Measurements from ENCODE around the gene CCDC8.
"Not testable (repeated sequence)": the region's sequence is repeated elsewhere in the genome, so short reads cannot be mapped to it uniquely, and the experiment has no call there.

Gene CCDC8

DNA sequence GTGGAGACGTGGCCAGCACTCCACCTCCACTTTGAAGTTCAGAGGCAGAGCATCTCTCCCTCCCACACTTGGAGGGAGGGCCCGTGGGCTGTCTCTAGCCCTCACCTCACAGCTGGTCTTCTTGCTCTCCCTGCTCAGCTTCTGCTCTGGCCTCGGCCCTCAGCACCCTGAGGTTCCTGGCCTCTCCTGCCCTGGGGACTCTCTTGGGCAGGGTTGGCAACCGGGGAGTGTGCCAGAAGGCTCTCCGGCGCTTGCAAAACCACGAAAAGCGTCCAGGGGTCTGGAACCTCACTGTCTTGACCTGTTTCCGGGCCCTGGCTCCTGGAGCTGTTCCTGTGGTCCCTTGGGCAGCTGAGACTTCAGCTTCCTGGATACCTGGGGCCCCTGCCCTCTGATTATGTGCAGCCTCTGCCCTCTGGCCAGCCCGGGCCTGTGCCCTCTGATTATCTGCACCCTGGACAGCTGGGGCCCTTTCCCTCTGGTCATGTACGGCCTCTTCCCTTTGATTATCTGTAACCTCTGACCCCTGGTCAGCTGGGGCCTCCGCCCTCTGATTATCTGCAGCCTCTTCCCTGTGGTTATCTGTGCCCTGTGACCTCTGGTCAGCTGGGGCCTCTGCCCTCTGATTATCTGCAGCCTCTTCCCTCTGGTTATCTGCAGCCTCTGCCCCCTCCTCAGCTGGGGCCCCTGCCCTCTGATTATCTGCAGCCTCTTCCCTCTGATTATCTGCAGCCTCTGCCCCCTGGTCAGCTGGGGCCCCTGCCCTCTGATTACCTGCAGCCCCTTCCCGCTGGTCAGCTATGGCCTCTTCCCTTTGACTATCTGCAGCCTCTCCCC lies 2.1 kb downstream of the CCDC8 start:
- Histone ChIP-seq H3K9me3 (replicated peaks; ENCODE audit: low read length) (no peaks in the 10 kb centered on the region), H3K36me3 (ENCODE audit: insufficient read depth, low read length) (no peaks in the 10 kb centered on the region), H3K27me3 (ENCODE audit: control insufficient read depth, insufficient read depth, low read length) (peaks cover 7% of the 10 kb centered on the region), H3K4me1 (ENCODE audit: control insufficient read depth, insufficient read depth, low read length) (peaks cover 40% of the 10 kb centered on the region), H3K9ac (ENCODE audit: low read depth, low read length) (peak overlapping the region; percentile 80), H3K4me3 (ENCODE audit: low read length) (peak overlapping the region; percentile 63), H3K4me2 (ENCODE audit: low read length) (peak overlapping the region; percentile 79)

DNA sequence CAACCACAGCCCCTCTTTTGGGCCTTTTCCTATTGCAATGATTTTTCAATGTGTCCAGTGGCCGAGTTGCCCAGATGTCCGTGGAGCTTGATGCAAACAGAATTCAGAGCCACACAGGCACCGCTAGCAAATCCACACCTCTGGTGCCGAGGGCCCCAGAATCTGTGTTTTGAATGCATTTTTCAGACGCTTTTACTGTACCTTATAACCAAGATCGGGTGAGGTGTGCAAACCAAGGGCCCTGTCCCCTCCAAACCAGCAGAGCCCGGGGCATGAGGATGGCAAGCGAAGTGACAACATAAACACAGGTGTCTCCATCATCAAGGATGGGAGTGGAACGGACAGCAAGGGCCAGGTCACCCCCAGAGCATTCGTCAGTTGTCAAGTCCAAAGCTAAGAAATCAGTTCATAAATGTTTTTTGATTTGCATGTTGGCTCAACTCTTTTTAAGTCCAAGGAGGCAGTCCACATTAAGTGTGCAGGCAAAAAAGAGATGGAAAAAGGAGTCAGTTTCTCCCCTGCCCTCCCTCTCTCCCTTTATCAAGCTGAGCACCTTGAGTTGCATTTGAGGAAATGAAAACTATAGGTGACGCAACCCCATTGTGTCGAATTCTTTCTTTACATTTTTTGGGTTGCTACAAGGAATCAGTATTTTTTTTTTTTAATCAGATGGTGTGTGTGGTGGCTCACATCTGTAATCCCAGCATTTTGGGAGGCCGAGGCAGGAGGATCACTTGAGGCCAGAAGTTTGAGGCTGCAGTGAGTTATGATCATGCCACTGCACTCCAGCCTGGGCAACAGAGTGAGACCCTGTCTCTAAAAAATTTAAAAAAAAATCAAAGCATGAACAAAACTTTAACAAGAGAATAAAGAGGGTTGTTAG lies 2.9 kb downstream of the CCDC8 start:
- Histone ChIP-seq H3K4me1 (ENCODE audit: control insufficient read depth, insufficient read depth, low read length) (peaks cover 36% of the 10 kb centered on the region), H3K4me3 (ENCODE audit: low read length) (peak overlapping the region; percentile 63), H3K9me3 (replicated peaks; ENCODE audit: low read length) (no peaks in the 10 kb centered on the region), H3K36me3 (ENCODE audit: insufficient read depth, low read length) (no peaks in the 10 kb centered on the region), H3K27me3 (ENCODE audit: control insufficient read depth, insufficient read depth, low read length) (peaks cover 7% of the 10 kb centered on the region), H3K4me2 (ENCODE audit: low read length) (peak overlapping the region; percentile 79), H3K9ac (ENCODE audit: low read depth, low read length) (no peak overlapping the region)

DNA sequence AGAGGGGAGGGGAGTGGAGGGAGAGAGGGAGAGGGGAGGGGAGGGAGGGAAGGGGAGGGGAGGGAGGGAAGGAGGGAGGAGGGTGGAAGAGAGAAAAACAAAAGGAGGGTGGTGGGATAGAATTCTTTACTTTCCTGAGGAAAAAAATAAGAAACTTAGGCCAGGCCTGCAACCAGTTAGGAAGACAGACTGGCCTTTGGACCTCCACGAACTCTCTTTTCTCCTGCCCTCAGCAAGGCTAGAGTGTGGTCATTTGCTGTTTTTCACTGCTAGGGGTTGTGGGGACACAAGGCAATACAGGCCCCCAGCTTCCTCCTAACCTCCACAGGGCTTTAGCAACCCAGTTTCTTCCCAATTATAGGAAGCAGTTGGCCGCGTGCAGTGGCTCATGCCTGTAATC lies 4.2 kb downstream of the CCDC8 start:
- no peak overlapping the region for H3K4me2 ChIP-seq (ENCODE audit: low read length)
- H3K4me3 ChIP-seq (ENCODE audit: low read length) = no peak overlapping the region
- no peaks in the 10 kb centered on the region for H3K9me3 ChIP-seq (replicated peaks; ENCODE audit: low read length)
- H3K27me3 ChIP-seq (ENCODE audit: control insufficient read depth, insufficient read depth, low read length) = peaks cover 7% of the 10 kb centered on the region
- H3K4me1 ChIP-seq (ENCODE audit: control insufficient read depth, insufficient read depth, low read length) = peaks cover 44% of the 10 kb centered on the region
- H3K36me3 ChIP-seq (ENCODE audit: insufficient read depth, low read length) = no peaks in the 10 kb centered on the region
- no peak overlapping the region for H3K9ac ChIP-seq (ENCODE audit: low read depth, low read length)

DNA sequence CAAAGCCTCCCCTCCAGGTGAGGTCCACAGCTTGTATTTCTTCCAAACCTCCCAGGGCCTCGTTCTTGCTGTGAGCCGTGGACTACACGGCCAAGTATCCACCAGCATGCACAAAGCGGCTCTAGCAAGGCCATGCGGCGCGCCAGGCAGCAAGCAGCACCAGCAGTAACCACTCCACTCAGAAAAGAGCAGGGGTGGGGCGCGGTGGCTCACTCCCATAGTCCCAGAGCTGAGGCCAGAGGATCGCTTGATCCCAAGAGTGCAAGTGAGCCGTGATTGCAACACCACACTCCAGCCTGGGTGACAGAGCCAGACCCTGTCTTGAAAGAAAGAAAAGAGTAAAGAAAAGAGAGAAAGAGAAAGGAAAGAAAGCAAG lies 4.7 kb downstream of the CCDC8 start:
- Histone ChIP-seq H3K4me2 (ENCODE audit: low read length) (peak overlapping the region; percentile 38), H3K4me3 (ENCODE audit: low read length) (no peak overlapping the region), H3K4me1 (ENCODE audit: control insufficient read depth, insufficient read depth, low read length) (peaks cover 47% of the 10 kb centered on the region), H3K9me3 (replicated peaks; ENCODE audit: low read length) (no peaks in the 10 kb centered on the region), H3K9ac (ENCODE audit: low read depth, low read length) (no peak overlapping the region), H3K36me3 (ENCODE audit: insufficient read depth, low read length) (no peaks in the 10 kb centered on the region), H3K27me3 (ENCODE audit: control insufficient read depth, insufficient read depth, low read length) (peaks cover 7% of the 10 kb centered on the region)

DNA sequence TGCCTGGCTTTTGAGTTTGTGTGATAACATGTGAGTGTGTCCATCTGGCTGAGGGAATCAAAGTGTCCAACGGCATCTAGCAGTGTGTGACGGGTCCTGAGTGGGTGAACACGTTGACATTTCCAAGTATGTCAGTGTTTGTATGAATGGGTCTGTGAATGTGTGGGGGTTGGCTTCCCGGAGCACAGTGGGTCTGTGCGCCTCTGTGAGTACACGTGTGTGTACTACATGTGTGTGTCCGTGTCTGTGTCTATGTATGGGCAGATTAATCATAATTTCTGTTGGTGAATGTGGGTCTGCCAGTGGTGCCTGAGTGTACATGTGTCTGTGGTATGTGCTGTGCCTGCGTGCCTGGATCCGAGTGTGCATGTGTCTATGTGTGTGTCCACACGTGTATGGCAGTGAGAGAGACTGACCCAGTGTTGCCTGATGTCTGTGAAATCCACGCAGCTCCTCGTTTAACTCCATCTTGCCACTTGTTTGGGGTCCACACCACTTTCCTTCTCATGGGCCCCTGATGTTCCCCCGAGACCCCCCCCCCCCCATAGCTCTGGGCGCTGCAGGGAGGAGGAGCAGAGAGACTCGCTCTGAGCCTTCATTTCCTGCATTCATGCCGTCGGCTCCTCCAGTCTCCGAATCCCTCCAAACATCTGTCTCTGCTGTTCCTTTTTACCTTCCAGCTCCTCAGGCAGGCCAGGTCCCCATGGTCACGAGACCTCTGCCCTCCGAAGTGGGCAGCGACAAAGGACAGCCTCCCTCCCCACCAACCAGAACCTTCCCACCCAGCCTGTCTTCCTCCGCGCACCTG lies 5.3 kb downstream of the CCDC8 start:
- peak overlapping the region; percentile 38 for H3K4me2 ChIP-seq (ENCODE audit: low read length)
- H3K36me3 ChIP-seq (ENCODE audit: insufficient read depth, low read length) = no peaks in the 10 kb centered on the region
- H3K4me3 ChIP-seq (ENCODE audit: low read length) = no peak overlapping the region
- H3K9ac ChIP-seq (ENCODE audit: low read depth, low read length) = no peak overlapping the region
- H3K9me3 ChIP-seq (replicated peaks; ENCODE audit: low read length) = no peaks in the 10 kb centered on the region
- peaks cover 7% of the 10 kb centered on the region for H3K27me3 ChIP-seq (ENCODE audit: control insufficient read depth, insufficient read depth, low read length)
- H3K4me1 ChIP-seq (ENCODE audit: control insufficient read depth, insufficient read depth, low read length) = peaks cover 43% of the 10 kb centered on the region

GRCh38 chr19:46406976-46407375 lies 6.4 kb downstream of the CCDC8 start:
- Histone ChIP-seq H3K9me3 (replicated peaks; ENCODE audit: low read length) (no peaks in the 10 kb centered on the region), H3K36me3 (ENCODE audit: insufficient read depth, low read length) (no peaks in the 10 kb centered on the region), H3K4me2 (ENCODE audit: low read length) (no peak overlapping the region), H3K4me1 (ENCODE audit: control insufficient read depth, insufficient read depth, low read length) (peaks cover 34% of the 10 kb centered on the region), H3K4me3 (ENCODE audit: low read length) (no peak overlapping the region), H3K9ac (ENCODE audit: low read depth, low read length) (no peak overlapping the region), H3K27me3 (ENCODE audit: control insufficient read depth, insufficient read depth, low read length) (peaks cover 7% of the 10 kb centered on the region)

DNA sequence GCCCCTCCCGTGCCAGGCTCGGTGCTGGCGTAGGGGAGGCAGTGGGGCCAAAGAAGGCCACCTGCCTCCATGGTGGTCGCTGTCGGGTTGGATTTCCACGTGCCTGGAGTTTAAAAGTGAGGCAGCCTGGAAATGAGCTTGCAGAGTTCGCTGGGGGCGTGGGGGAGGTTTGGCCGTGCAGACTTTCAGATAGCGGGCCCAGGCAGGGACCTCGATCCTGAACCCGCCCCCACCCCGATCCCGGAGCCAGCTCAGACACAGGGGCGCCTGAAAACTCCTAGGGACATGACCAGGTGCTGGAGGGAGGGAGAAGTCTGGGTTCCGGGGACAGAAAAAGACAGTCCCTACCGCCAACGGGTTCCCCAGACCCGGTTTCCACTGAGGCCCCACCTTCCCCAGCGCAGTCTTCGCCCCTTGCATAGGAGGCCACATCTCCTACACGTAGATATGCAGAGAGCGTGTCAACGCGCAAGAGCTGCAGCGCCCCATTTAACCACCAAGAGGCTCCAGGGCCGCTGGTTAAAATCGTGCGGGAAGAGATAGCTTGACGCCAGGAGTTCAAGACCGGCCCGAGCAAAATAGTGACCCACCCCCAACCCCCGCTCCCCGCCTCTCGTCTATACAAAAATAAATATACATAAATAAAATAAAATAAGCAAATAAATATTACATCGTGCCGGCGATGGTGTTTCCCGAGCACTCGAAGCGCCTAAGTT lies 8.5 kb downstream of the CCDC8 start:
- peaks cover 22% of the 10 kb centered on the region for H3K4me1 ChIP-seq (ENCODE audit: control insufficient read depth, insufficient read depth, low read length)
- H3K4me3 ChIP-seq (ENCODE audit: low read length) = peak overlapping the region; percentile 69
- H3K9ac ChIP-seq (ENCODE audit: low read depth, low read length) = peak overlapping the region; percentile 71
- H3K27me3 ChIP-seq (ENCODE audit: control insufficient read depth, insufficient read depth, low read length) = peaks cover 4% of the 10 kb centered on the region
- H3K4me2 ChIP-seq (ENCODE audit: low read length) = peak overlapping the region; percentile 90
- no peaks in the 10 kb centered on the region for H3K9me3 ChIP-seq (replicated peaks; ENCODE audit: low read length)
- no peaks in the 10 kb centered on the region for H3K36me3 ChIP-seq (ENCODE audit: insufficient read depth, low read length)

DNA sequence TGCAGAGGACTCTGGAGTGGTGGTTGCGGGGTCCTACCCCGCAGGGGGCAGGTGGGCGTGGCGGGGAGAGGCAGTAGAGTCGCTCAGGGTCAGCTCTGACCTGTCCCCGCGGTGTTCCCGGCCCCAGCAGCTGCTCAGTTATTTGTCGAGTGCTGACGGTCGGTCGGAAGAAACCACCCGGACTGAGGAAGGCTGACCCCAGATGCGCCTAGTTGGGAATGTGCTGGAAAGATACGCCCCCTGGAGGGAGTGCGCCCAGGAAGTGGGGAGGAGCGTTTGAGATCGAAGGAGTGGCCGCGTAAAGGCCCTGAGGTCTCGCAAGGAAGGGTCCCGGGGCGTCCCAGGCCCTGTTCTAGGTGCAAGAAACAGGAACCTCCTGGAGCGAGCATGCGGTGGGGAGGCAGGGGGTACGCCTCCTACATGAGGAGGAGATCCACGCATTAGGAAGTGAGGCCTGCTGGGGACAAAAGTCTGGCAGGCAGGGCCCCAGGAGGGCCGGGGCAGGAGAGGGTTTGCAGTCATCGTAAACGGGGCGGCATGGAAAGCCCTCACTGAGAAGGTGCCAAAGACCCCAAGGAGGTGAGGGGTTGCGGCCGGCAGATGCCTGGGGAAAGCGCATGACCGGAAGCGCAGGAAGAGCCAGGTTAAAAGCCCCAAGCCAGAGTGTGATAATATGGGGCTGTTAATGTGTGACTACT lies 9.2 kb downstream of the CCDC8 start:
- peak overlapping the region; percentile 69 for H3K4me3 ChIP-seq (ENCODE audit: low read length)
- H3K4me2 ChIP-seq (ENCODE audit: low read length) = peak overlapping the region; percentile 90
- H3K9ac ChIP-seq (ENCODE audit: low read depth, low read length) = peak overlapping the region; percentile 71
- peaks cover 4% of the 10 kb centered on the region for H3K27me3 ChIP-seq (ENCODE audit: control insufficient read depth, insufficient read depth, low read length)
- H3K4me1 ChIP-seq (ENCODE audit: control insufficient read depth, insufficient read depth, low read length) = peaks cover 22% of the 10 kb centered on the region
- no peaks in the 10 kb centered on the region for H3K9me3 ChIP-seq (replicated peaks; ENCODE audit: low read length)
- H3K36me3 ChIP-seq (ENCODE audit: insufficient read depth, low read length) = no peaks in the 10 kb centered on the region

GRCh38 chr19:46402725-46403124 lies 10.6 kb downstream of the CCDC8 start:
- no peak overlapping the region for H3K4me2 ChIP-seq (ENCODE audit: low read length)
- H3K27me3 ChIP-seq (ENCODE audit: control insufficient read depth, insufficient read depth, low read length) = peaks cover under 1% of the 10 kb centered on the region
- H3K36me3 ChIP-seq (ENCODE audit: insufficient read depth, low read length) = no peaks in the 10 kb centered on the region
- H3K9me3 ChIP-seq (replicated peaks; ENCODE audit: low read length) = no peaks in the 10 kb centered on the region
- H3K4me1 ChIP-seq (ENCODE audit: control insufficient read depth, insufficient read depth, low read length) = peaks cover 15% of the 10 kb centered on the region
- H3K4me3 ChIP-seq (ENCODE audit: low read length) = no peak overlapping the region
- H3K9ac ChIP-seq (ENCODE audit: low read depth, low read length) = no peak overlapping the region

DNA sequence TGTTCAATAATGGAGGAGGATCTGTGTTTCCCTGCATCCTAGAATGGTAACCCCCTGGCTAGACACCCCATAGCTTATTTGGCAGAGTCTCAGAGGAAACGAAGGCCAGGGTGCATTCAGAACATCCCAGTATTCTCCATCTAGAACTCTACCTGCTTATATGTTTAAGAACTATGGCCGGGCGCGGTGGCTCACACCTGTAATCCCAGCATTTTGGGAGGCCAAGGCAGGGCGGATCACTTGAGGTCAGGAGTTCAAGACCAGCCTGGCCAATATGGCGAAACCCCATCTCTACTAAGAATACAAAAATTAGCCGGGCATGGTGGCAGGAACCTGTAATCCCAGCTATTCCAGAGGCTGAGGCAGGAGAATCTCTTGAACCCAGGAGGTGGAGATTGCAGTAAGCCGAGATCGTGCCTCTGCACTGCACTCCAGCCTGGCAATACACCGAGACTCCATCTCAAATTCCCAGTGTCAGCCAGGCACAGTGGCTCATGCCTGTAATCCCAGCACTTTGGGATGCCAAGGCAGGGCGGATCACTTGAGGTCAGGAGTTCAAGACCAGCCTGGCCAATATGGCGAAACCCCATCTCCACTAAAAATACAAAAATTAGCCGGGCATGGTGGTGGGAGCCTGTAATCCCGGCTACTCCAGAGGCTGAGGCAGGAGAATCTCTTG lies 15.4 kb downstream of the CCDC8 start:
- not testable (repeated sequence) for H3K9ac ChIP-seq (ENCODE audit: low read depth, low read length); H3K27me3 ChIP-seq (ENCODE audit: control insufficient read depth, insufficient read depth, low read length)

More for the DNA sequence above, 15.4 kb downstream of the CCDC8 start:
- H3K4me1 ChIP-seq (ENCODE audit: control insufficient read depth, insufficient read depth, low read length); H3K4me3 ChIP-seq (ENCODE audit: low read length); H3K9me3 ChIP-seq (replicated peaks; ENCODE audit: low read length); H3K36me3 ChIP-seq (ENCODE audit: insufficient read depth, low read length); H3K4me2 ChIP-seq (ENCODE audit: low read length): not testable (repeated sequence)
